DMS 273 treated with DMSO at 0.1 percent for 48 hours (cell line): ENCODE measurements around the gene DPF3.

Source experiments
- DNase-seq: peaks from one replicate; lab custom pipeline; 2025; lab: John Stamatoyannopoulos, UW

The DPF3 gene

DNA sequence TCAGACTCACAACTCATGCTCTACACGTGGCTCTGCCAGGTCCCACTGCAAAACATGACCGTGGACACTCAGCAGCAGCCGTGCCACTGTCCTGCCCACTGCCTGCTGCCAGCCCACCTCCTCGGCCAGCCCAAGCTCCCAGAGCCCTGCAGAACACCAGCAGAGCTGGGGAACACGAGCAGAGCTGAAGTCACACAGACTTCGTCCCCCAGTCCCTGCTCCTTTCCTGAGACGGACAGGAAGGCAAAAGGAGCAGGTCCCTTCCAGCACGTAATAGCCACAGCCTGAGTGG lies 152.1 kb downstream of the DPF3 start:
- DNase-seq: no peak

DNA sequence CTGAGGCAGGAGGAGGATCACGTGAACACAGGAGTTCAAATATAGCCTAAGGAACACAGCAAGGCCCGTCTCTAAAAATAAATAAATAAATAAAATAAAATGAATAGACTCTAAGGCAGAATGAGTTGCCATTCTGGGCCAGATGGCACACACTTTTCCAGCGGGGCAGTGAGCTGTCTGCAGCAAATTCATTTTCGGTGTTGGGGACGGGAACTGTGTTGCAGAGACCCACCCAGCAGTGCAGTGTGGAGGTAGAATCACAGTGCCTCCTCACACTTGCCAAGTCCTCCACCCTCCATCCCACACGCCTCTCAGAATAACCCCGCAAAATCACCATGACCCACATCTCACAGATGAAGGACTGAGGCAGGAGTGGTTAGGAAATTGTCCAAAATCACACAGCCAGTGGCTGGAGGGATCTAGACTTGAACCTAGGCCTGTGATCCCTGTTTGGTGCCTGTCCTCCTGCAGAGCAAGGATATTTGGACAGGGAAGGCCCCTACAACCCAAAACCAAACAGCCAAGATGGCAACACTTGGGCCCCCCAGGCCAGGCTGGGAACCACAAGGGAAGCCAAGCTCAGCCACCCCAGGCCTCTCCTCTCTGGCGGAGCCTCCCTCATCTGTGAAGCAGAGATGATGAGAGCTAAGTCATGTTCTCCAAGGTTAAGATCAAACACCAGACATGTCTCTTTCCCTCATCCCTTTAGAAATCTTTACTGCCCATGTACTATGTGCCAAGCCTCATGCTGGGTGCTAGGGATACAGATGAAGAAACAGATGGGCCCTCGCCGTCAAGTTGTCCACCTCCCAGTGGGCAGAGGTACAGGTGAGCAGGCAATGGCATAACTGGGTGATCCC lies 152.7 kb downstream of the DPF3 start:
- no peak for DNase-seq

DNA sequence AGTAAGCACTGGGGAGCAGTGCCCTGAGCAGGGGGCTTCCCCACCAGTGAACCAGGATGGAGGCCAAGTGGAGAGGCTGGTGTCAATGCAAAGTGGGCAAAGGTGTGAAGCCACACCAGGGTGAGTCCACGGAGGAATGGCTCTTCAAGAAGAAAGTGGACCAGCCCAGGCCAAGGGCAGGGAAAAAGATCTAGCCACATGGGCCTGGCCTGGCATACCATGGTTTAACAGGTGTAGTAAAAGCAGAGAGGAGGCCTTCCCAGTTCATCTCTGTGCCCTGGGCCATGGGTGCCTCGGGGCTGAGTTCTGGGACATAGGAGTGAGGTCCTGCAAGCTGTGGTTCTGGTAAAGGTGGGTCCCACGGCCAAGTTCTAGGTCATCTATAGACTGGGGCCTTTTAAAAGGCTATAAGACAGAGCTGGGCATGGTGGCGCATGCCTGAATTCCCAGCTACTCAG lies 153.4 kb downstream of the DPF3 start:
- DNase-seq: no peak

DNA sequence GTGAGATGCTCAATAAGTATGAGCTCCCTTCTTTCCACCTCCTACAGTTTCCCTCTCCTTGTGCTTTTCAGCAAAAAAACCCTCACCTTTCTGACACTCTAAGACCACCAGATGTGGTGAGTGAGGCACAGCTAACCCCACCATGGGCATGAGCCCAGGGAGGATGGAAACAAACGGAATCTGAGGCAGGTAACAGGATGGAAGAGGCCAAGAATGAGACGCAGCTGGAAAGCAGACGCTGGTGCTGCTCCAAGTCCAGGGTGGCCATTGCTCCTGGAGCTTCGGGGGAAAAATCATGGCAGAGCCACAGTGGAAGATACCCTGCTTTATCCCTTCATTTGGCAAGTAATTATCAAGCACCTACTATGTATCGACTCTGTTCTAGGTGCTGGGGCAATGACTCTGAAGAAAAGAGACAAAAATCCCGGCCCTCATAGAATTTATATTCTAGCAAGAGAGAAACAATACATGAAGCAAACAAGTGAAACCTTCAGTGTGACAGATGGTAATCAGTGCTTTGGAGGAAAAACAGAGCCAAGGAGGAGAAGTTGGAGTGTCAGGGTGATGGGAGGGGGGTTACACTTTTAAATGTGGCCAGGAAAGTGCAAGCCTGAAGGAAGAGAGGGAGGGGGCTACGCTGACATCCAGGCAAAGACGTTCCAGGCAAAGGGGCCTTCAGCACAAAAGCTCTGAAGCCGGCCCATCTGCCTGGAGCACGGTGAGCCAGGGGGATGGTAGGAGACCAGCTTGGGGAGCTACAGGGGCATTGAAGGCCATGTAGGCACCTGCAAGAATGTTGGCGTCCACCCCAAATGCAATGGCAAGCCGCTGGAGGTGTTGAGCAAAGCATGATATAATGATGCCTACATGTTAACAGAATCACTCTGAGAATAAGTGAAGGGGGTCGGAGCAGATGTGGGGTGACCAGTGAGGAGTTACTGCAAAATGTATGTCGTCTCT lies 154.2 kb downstream of the DPF3 start:
- peak; percentile 13 for DNase-seq

DNA sequence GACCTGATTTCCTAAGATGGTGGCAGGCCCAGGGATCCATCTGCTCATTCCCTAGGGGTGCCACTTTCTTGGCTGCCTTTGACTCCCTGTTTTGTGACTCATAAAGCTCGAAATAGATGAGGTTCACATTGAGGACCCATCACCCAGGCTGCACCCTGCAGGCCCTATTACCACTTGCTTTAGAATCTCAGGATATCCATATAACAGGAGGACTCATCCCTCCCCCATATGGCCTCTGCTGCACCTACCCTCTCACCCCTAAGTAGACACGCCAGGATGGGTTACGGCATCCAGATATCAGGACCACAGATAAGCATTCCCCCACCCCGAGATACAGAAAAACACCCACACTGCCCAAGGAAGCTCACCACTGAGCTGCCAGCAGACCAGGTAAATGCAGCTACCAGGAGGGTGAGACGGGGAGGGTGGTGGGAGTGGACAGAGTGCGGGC lies 155.7 kb downstream of the DPF3 start:
- DNase-seq: no peak

DNA sequence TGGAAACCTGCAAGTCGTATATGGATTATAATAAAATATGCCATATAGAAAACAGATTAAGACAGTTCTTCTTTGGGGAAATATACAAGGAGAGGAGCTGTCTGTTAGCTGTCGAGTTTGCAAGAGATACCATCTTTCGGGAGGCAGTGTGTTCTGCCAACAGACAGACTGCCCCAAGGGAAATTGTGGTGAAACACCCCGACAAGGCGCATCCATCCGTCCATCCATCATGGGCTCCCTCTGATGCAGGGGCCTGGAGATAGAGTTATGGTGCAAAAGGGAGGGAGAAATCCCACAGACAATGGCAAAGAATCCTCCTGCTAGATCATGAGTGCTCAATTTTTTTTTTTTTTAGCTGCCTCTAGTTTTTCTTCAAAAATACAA lies 156.3 kb downstream of the DPF3 start:
- no peak for DNase-seq

DNA sequence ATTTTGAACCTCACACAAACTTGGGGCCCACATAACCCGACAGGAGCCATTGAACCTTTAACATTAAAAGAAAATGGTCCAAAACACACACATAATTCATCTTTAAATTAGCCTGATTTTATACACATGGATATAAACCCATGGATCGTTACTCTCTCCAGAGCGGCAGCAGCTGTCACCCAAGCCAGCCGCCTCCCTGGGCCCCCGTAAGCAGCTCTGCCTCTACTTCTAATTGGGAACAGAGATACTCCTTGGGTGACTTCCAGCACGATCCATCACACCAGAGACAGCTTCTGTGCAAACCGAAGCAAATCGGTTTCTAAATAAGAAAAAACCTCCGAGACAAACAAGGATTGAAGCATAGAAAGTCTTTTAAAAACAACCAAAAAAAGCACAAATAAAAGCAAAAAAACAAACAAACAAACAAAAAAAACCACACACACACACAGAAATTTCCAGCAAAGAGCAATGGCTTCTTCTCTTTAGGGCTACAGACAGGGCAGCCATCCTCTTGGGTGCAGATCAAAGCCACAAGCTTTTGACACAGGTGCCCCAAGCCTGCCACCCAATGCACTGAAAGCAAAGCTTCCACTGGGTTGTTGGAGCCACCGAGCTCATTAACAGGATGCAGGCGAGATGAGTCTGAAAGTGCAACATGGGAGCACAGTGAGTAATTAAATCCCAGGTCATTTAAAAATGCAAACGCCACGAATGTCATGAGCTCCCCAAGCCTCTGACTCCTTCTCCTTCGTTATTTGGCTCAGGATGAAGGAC lies 156.9 kb downstream of the DPF3 start:
- DNase-seq: no peak

DNA sequence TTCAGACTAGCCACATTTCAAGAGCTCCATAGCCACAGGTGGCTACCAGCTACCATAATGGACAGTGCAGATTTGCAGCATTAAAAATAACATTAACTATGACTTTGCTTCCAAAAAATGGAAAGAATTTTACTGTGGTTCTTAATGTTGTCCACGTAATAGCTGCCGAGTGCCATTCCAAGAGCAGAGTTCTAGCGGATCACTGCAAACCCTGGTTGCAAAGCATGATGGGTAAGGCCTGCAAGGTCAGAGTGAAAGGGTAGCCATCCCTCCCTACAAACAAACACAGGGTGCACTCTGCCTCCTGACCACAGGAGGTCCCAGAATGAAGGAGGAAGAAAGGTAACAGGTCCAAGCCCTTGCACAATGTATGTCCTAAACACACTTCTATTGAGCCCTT lies 157.6 kb downstream of the DPF3 start:
- DNase-seq: peak; percentile 18

DNA sequence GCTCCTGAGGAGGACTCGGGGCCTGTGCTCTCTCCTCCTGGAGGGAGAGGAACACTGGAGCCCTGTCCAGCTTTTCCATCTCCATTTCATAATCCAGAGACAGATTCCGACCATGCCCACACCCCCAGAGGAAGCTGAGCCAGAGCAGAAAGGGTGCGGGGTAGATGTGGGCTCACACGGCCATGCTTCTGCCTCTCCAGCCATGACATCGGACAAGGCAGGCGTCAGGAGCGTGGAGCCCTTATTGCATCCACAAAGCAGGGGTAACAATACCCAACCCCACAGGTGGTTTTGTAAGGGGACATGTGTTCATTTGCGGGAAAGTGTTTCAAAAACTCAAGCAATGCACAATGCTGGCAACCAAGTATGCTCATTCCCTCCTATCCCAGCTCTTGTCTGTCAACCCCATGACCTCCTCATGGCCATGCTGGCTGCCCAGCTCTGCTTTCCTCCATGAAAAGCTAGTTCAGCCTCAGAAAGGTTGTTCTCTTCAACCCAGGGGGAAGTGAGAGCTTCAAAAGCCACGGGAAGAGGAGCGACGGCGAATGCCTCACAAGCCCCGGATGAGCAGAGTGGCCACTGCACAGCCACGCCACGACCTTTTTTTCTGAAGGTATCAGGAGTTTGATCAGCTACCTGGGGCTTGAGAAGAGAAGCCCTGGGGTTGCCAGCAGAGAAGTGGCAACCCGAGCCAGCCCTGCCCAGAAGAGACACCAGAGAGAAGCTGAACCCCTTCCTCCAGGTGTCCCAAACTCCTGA lies 161.7 kb downstream of the DPF3 start:
- no peak for DNase-seq

DNA sequence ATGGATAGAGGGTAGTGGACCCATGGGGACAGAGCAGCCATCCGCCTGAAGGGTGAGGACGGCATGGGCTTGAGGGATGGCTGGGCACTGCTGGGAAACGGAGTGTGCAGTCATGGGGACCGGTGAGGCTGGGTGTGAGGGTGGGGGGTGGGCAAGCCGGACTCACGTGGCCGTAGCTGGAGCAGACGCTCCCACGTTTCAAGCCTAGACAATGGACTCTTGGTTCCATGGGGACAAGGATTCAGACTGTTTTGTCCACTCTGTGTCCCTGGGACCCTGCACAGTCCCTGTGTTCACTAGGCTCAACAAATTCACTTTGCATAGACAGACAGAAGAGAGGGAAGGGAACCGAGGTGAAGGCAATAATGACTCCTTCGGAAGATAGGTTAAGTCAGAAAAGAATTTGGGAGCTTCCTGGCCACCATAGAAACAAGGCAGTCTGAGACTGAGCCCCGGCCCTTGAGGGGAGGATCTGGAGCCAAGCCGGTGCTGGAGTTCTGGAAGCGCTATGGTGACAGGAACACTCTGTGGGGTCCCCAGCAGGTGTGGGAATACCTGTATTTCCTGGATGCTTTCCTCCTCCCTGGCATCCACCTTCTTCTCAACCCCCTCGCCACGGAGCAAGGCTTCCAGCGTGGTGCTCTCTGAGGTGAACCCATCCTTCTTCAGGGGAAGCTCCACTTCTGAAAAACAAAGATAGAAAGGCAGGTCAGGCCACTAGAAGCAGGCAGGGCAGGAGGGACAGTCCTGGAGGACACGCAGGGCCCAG lies 162.5 kb downstream of the DPF3 start:
- DNase-seq: no peak

DNA sequence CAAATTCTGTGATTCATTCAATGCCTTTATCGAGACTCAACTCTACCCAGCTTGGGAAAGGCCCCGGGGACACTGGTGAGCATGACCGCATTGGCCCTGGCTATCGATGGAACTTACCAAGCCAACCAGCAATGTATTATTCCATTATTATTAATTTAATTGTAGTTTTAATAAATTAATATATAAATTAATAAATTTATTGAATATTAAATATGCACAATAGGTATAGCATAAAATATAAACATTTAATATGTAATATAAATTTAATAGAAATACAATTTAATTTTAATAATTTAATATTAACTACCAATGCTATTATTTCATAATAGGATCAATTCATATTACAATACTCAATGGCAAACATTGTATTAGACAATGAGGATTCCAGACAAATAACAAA lies 163.4 kb downstream of the DPF3 start:
- DNase-seq: no peak

DNA sequence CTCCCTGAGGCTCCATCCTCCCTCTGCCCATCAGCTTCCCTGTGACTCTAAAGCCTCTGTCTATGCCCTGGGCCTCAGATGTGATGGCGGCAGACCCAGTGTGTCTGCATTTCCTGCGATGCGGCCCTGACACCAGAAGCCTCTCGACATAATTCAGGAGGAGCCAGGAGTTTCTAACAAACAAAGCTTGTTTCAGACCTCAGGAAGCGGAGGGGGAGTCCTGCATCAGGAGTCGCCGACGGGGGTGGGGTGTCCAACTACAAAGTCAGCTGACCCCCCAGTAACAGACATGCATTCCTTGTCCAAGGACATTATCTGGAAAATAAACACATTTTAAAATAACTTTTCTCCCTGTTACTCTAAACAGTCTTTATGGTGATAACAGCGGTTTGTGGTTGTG lies 167.5 kb downstream of the DPF3 start:
- no peak for DNase-seq

DNA sequence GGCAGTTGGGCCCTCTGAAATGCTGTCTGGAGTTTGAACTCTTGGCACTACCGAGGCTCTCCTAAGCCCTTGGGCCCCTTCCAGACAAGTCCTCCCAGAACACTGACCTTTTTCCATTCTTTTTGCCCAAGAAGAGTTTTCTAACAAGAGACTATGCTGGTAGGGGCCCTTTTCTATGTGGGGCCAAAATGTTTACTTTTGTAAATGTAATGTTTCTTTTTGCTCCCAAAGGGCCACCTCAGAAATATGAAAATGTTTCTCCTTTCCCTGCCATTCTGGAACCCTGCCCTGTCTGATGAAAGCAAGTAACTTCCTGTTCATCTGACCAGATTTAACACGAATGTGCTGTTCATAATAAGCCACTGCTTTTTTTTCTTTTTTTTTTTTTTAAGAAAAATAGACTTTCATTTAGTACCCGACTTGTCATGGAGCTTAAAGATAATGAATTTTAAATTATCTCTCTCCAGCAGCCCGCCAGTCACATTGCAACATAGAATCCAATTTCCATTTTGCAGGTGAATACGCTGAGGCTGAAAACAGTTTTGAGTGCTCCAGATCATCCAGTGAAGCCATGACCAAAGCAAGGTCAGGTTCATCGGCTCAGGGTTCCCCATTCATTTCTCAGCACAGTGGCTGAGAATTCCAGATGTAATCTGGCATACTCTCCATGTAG lies 169.9 kb downstream of the DPF3 start:
- no peak for DNase-seq

DNA sequence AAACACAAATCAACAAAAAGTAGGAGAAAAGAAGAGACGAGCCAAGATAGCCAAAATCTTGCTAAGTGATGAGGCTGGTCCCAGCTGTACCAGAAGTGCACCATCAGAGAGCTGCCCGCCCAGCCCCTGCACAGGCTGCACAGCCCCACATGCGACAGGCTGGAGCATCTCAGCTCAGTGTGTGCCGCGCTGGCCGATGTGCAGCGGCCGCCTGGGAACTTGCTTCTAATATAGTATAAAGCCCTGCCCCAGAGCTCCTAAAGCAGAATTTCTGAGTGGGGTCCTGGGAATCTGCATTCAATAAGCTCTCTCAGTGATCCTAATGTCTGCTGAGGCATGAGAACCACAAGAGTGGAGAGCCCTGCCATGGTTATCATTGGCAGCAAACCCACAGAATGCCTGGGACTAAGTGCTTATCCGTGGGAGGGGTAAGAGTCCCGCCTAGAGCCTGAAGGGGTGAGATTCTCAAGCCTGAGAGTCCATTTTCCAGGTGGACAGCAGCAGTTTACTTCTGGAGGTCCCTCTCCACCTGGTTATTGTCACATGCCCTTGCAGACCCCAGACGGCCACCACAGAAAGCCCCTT lies 171.6 kb downstream of the DPF3 start:
- no peak for DNase-seq

DNA sequence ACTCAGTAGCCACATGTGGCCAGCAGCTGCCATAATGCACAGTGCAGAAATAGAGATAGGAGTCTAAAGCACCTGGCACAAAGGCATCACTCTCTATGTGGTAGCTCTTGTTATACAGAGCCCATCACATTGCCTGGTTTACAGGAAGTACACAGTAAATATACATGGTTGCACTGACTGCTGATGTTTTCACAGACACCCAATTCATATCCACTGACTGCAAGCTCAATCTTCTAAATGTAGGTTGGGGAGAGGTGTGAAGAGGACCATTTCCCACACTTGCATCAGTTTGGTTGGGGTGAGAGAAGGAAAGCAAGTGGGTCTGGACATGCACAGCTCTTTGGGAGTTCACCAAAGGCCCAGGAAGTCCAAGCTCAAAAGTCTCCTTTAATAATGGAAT lies 172.8 kb downstream of the DPF3 start:
- no peak for DNase-seq

DNA sequence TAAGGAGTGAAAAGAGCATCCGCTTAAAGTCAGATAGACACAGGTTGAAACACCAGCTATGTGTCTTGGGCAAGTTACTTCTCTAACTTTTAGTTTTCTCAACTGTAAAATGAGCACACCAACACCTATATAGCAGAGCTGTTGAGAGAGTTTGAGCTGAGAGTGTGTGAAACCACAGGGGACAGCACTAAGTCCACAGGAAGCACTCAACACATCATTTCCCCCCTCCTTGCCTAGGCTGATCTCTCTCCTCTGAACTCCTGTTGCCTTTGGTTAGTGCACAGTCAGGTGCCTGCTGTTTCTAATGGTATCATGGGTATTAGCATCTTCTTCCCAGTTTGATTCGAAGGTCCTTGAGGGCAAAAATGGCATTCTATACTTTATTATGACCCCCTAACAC lies 176.7 kb downstream of the DPF3 start:
- no peak for DNase-seq

DNA sequence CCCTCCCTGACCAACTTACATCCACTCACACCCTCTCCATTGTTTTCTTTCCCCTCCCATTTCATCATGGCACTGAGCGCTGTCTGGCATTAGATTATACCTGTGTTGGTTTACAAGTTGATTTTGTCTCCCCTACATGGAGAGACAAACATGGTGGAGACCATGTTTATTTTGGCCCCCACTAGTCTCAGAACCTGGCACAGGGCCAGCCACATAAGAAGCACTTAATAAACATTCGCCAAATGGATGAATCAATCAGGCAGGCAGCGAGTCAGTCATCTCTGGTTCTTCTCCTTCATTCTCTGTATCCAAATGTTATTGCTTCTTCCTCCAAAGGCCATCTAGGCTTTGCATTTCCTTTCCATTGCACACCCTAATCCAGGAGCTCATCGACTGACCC lies 177.4 kb downstream of the DPF3 start:
- no peak for DNase-seq

DNA sequence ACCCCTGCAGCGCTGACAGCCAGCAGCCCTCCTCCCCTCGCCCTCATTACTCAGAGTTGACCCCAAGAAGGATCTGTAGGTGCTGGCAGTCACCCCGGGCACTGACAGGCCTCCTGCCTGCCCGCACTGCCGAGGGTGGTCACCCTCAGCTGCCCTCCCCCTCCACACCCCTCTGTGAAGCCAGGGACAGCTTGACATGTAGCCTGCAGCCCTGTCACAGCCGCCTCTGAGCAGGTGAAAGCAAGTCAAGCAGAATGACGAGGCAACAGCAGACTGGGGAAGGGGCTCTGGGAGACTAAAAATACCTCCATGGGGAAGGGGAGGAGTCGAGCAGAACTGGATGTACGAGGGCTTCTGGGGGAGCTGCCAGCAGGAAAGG lies 178.1 kb downstream of the DPF3 start:
- no peak for DNase-seq

DNA sequence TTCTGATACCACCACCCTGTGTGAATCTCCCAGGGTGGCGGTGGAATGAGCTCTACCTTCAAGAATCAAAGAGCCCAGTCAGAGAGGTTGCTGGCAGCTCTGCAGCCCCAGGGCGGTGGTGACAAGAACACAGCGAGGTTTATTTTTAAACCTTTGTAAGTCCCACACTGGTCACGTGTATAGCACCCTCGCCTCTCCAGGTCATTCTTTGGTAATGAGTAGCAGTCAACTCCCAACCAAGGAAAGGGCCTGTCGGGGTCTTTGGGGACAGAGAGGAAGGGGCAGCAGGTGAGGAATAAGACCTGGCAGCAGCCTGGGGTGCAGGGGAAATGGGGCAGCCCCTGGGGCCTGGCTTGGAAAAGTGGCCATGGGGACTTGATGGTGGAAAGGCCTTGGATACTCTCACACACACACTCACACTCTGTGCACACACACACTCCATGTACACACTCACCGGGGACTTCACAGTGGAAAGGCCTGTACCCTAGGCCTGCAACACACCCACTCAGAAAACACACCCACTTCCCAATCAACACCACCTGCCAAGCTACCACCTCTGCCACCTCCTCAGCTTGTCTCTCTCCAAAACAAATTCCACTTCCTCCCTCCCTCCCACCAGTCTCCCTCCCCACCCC lies 178.6 kb downstream of the DPF3 start:
- no peak for DNase-seq

DNA sequence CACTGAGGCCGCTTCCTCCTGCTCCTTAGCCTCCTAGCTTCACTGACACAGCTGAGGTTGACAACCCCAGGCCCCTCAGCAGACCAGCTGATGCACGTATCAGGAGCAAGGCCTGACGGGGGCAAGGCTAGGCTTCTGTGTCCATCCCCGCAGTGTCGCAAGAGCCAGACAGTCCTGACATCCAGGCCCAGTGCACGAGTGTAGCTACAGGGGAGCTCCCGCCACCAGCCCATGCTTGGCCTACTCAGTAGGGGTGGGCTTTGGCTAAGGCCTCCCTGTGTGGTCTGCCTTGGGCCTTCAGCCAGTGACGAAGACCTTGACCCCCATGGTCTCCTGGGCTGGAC lies 179.1 kb downstream of the DPF3 start:
- no peak for DNase-seq
